ENCODE results near the gene OTUD3. TPM values are rescaled to one million over a fixed set of nuclear protein-coding genes. Genes with fewer than 3 reads are reported as not detected.

Gene OTUD3
- total RNA-seq, 1 donor from 2014 or later, result 11.5 TPM

DNA sequence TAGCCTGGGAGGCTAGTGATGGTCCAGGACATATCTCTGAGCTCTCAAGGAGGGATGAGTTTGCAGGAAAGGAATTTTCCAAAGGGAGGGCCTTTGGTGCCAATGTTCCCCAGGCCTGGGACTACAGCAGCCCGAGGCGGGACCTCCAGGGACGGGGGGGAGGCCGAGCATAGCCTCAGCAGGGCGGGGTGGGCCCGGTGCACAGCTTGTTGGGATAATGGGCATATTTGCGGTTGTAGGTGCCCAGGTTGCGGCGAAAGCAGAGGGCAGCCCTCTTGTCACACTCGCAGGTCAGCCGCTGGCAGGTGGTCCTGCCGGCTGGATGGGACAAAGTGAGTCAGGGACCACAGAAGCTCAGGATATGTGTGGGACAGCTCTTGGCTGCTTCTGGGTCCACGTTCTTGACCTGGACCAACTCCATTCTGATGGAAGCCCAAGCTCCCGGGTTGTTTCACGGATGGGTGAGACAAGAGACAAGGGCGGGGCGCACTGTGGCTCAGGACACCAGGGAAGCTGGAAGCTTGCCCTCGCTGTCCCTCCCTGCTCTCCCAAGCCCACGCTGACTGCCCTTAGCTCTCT, 38.0 kb downstream of the OTUD3 start:
- intact Hi-C loops (cut with DNase I), result no loop called here

DNA sequence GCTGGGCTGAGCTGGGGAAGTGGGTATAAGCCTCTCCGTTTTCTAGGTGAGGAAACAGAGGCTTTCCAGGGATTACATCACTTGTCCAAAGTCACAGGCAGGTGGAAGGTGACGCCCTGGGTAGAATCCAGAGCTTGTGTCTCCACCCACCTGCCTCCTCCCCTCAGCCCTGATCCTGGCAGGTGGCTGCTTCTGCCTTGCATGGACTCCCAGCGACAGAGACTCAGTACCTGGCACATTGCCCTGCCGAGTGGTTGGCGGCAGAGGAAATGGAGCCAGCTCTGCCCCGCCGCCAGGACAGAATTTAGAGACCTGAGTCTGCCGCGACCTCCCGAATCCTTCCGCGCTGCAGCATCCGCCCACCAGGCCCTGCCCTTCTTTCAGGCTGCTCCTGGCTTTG, 39.1 kb downstream of the OTUD3 start:
- TF ChIP-seq, protein P1, sequence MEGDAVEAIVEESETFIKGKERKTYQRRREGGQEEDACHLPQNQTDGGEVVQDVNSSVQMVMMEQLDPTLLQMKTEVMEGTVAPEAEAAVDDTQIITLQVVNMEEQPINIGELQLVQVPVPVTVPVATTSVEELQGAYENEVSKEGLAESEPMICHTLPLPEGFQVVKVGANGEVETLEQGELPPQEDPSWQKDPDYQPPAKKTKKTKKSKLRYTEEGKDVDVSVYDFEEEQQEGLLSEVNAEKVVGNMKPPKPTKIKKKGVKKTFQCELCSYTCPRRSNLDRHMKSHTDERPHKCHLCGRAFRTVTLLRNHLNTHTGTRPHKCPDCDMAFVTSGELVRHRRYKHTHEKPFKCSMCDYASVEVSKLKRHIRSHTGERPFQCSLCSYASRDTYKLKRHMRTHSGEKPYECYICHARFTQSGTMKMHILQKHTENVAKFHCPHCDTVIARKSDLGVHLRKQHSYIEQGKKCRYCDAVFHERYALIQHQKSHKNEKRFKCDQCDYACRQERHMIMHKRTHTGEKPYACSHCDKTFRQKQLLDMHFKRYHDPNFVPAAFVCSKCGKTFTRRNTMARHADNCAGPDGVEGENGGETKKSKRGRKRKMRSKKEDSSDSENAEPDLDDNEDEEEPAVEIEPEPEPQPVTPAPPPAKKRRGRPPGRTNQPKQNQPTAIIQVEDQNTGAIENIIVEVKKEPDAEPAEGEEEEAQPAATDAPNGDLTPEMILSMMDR (IDR thresholded peaks at IDR 0.05), result no peak
- Histone ChIP-seq H3K4me3 (no peak overlapping the region), H3K9me3 (no peaks in the 10 kb centered on the region), H3K27ac (no peak overlapping the region), H3K4me1 (no peaks in the 10 kb centered on the region), H3K27me3 (ENCODE audit: low read depth) (no peaks in the 10 kb centered on the region), H3K36me3 (no peaks in the 10 kb centered on the region)
- intact Hi-C loops (cut with DNase I), result no loop called here
- ATAC-seq (no peak), DNase-seq (no peak)

More for the DNA sequence above, 38.0 kb downstream of the OTUD3 start:
- no peaks in the 10 kb centered on the region for H3K4me1 ChIP-seq
- TF ChIP-seq, protein P1 (IDR thresholded peaks at IDR 0.05), result no peak
- no peak overlapping the region for H3K4me3 ChIP-seq
- DNase-seq (no peak), ATAC-seq (no peak)
- no peaks in the 10 kb centered on the region for H3K27me3 ChIP-seq (ENCODE audit: low read depth)
- H3K27ac ChIP-seq, result no peak overlapping the region
- no peaks in the 10 kb centered on the region for H3K9me3 ChIP-seq
- H3K36me3 ChIP-seq, result no peaks in the 10 kb centered on the region

DNA sequence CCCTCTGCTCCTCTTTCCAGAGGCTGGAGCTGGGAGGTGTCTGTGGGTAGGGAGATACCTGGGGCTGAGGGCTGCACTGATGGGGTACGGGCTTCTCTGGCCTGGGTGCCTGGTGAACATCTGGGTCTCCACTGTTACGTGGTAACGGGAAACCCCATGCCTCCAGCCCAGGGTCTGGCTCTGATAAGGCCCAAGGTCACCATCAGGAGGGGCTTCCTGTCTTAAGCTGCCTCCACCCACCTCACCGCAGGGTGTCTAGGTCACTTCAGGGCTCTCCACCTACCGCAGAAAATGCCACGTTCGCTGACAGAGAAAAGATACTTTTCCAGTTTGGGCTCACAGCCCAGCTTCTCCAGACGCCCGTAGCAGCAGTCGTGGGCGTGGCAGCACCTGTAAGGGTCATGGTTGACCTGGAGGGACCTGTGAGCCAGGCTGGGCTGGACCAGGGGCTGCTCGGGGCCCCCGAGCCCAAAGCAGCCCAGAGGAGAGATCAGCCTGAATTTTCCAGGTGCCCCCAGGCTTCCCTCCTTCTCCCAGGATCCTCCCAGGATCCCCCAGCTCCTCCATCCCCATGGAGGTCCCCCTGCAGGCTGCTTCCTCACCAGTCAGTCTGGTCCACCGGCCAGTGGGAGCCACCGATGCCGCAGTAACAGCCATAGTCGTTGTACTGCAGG, 40.0 kb downstream of the OTUD3 start:
- intact Hi-C loops (cut with DNase I), result no loop called here
- no peak overlapping the region for H3K27ac ChIP-seq
- DNase-seq, result no peak
- no peaks in the 10 kb centered on the region for H3K36me3 ChIP-seq
- H3K9me3 ChIP-seq, result no peaks in the 10 kb centered on the region
- TF ChIP-seq, protein P1 (IDR thresholded peaks at IDR 0.05), result no peak
- H3K4me1 ChIP-seq, result no peaks in the 10 kb centered on the region
- no peak overlapping the region for H3K4me3 ChIP-seq
- ATAC-seq, result no peak
- no peaks in the 10 kb centered on the region for H3K27me3 ChIP-seq (ENCODE audit: low read depth)

DNA sequence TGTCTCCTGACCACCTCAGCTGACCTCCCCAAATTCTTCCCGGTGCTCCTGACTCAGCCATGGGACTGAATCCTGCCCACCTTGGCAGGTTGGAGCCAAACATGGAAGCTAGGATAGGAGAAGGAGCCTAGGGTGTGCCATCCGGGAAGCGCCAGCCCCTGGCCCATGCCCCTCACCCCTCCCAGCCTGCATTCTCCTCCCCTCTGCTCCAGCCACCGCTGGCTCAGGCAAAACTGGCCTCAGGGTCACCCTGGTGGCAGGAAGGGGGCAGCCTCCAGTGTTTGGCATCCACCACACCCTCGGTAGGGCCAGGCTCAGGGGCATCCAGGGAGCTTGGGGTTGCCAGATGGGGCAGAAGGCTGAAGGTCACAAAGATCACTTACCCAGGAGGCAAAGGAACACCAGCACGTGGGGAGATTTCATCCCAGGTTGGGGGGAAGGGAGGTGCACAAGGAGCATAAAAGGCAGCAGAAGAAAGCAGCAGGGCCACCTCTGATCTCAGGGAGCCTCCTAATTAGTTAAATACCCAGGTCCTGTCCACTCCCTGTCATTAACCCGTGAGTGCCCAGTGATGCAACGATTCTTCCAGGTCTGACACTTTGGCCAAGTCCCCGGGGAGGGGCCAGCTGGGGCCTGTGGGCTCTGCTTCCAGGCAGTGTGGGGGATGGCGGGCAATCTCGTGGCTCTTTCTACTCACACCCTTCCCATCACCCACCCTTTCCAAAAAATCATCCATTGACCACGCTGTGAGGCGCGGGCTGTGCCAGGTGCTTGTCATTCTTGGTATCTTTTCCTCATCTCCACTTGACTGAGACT, 41.1 kb downstream of the OTUD3 start, which contains the start of gene PLA2G2E:
TSS of gene PLA2G2E (minus strand) at position 481 of the 816 bp plus-strand sequence. CDS start at position 423, 58 bp downstream.
- Histone ChIP-seq H3K36me3 (no peaks in the 10 kb centered on the region), H3K27me3 (ENCODE audit: low read depth) (no peaks in the 10 kb centered on the region), H3K4me1 (no peaks in the 10 kb centered on the region), H3K9me3 (no peaks in the 10 kb centered on the region), H3K27ac (no peak within 1 kb of the TSS), H3K4me3 (no peak within 1 kb of the TSS)
- intact Hi-C loops (cut with DNase I), result no loop called here
- TF ChIP-seq, protein P1 (IDR thresholded peaks at IDR 0.05), result no peak
- ATAC-seq, result no peak
- DNase-seq, result no peak

DNA sequence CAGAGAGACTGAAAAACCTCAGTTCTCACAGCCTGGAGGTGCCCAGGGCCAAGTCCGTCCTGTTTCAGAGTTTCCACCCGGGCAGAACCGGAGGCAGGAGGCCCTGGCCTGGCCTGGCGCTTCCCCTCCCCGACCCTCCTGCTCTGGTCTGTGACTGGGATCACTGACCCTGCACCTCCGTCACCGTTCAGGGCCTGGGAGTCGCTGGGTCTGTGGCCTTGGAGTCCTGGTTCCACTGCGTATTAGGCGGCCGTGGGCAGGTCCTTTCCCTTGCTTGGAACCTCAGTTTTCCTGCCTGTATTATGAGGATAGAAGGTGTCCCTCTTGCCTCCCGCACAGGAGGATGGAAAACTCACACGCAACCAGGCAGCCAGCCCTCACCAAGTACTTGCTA, 41.8 kb downstream of the OTUD3 start:
- H3K4me3 ChIP-seq, result no peak overlapping the region
- ATAC-seq (no peak), DNase-seq (no peak)
- intact Hi-C loops (cut with DNase I), result no loop called here
- H3K27me3 ChIP-seq (ENCODE audit: low read depth), result no peaks in the 10 kb centered on the region
- H3K4me1 ChIP-seq, result no peaks in the 10 kb centered on the region
- H3K9me3 ChIP-seq, result no peaks in the 10 kb centered on the region
- TF ChIP-seq, protein P1 (IDR thresholded peaks at IDR 0.05), result no peak
- no peak overlapping the region for H3K27ac ChIP-seq
- H3K36me3 ChIP-seq, result no peaks in the 10 kb centered on the region
